ENCODE data around the gene WIF1.

The WIF1 gene

GRCh38 chr12:65139389-65139788, 18.3 kb upstream of the WIF1 start:
- H2AFZ ChIP-seq: no peak overlapping the region
- no peak overlapping the region for H3K4me2 ChIP-seq (ENCODE audit: low read length)
- no peaks in the 10 kb centered on the region for H3K4me1 ChIP-seq
- TF ChIP-seq CTCF (IDR thresholded peaks at IDR 0.05): no peak
- no peak overlapping the region for H3K27ac ChIP-seq
- H3K9ac ChIP-seq: no peak overlapping the region
- H3K4me3 ChIP-seq (ENCODE audit: low read depth, low read length): no peak overlapping the region
- H3K79me2 ChIP-seq: no peaks in the 10 kb centered on the region
- H3K27me3 ChIP-seq (ENCODE audit: control insufficient read depth, insufficient read depth, low read length): no peaks in the 10 kb centered on the region
- H3K9me3 ChIP-seq (ENCODE audit: control insufficient read depth, low read length): no peaks in the 10 kb centered on the region
- H3K36me3 ChIP-seq (ENCODE audit: control insufficient read depth, insufficient read depth, low read length): no peaks in the 10 kb centered on the region

GRCh38 chr12:65133879-65134278, 12.8 kb upstream of the WIF1 start:
- Histone ChIP-seq H3K4me1 (no peaks in the 10 kb centered on the region), H3K79me2 (no peaks in the 10 kb centered on the region), H3K9me3 (ENCODE audit: control insufficient read depth, low read length) (no peaks in the 10 kb centered on the region), H3K27ac (no peak overlapping the region), H3K27me3 (ENCODE audit: control insufficient read depth, insufficient read depth, low read length) (no peaks in the 10 kb centered on the region), H3K4me2 (ENCODE audit: low read length) (no peak overlapping the region), H3K36me3 (ENCODE audit: control insufficient read depth, insufficient read depth, low read length) (no peaks in the 10 kb centered on the region), H2AFZ (no peak overlapping the region), H3K9ac (no peak overlapping the region), H3K4me3 (ENCODE audit: low read depth, low read length) (no peak overlapping the region)
- no peak for TF ChIP-seq CTCF (IDR thresholded peaks at IDR 0.05)

- Histone ChIP-seq H3K4me3 (ENCODE audit: low read depth, low read length) (no peak overlapping the region), H3K4me1 (no peaks in the 10 kb centered on the region), H3K27me3 (ENCODE audit: control insufficient read depth, insufficient read depth, low read length) (no peaks in the 10 kb centered on the region), H3K36me3 (ENCODE audit: control insufficient read depth, insufficient read depth, low read length) (no peaks in the 10 kb centered on the region), H3K27ac (no peak overlapping the region), H3K4me2 (ENCODE audit: low read length) (no peak overlapping the region), H3K9ac (no peak overlapping the region), H2AFZ (no peak overlapping the region), H3K79me2 (no peaks in the 10 kb centered on the region), H3K9me3 (ENCODE audit: control insufficient read depth, low read length) (no peaks in the 10 kb centered on the region)
- no peak for TF ChIP-seq CTCF (IDR thresholded peaks at IDR 0.05)
These were observed 5.4 kb upstream of the WIF1 start for GRCh38 chr12:65126482-65126881.

- H3K36me3 ChIP-seq (ENCODE audit: control insufficient read depth, insufficient read depth, low read length): no peaks in the 10 kb centered on the region
- H3K27ac ChIP-seq: no peak overlapping the region
- no peaks in the 10 kb centered on the region for H3K27me3 ChIP-seq (ENCODE audit: control insufficient read depth, insufficient read depth, low read length)
- no peak overlapping the region for H3K4me2 ChIP-seq (ENCODE audit: low read length)
- H3K79me2 ChIP-seq: no peaks in the 10 kb centered on the region
- no peak overlapping the region for H3K4me3 ChIP-seq (ENCODE audit: low read depth, low read length)
- no peaks in the 10 kb centered on the region for H3K9me3 ChIP-seq (ENCODE audit: control insufficient read depth, low read length)
- H3K9ac ChIP-seq: no peak overlapping the region
- no peak overlapping the region for H2AFZ ChIP-seq
- no peaks in the 10 kb centered on the region for H3K4me1 ChIP-seq
- no peak for TF ChIP-seq CTCF (IDR thresholded peaks at IDR 0.05)
These were observed 4.9 kb upstream of the WIF1 start for GRCh38 chr12:65125975-65126374.

GRCh38 chr12:65125247-65125646, 4.1 kb upstream of the WIF1 start:
- Histone ChIP-seq H2AFZ (no peak overlapping the region), H3K4me3 (ENCODE audit: low read depth, low read length) (no peak overlapping the region), H3K27ac (no peak overlapping the region), H3K27me3 (ENCODE audit: control insufficient read depth, insufficient read depth, low read length) (peaks cover 3% of the 10 kb centered on the region), H3K9me3 (ENCODE audit: control insufficient read depth, low read length) (no peaks in the 10 kb centered on the region), H3K4me1 (no peaks in the 10 kb centered on the region), H3K79me2 (no peaks in the 10 kb centered on the region), H3K36me3 (ENCODE audit: control insufficient read depth, insufficient read depth, low read length) (no peaks in the 10 kb centered on the region), H3K9ac (no peak overlapping the region), H3K4me2 (ENCODE audit: low read length) (no peak overlapping the region)
- TF ChIP-seq CTCF (IDR thresholded peaks at IDR 0.05): no peak
